GM19372 (cell line): ENCODE data around the gene HES6.

Experiments used
- ATAC-seq: cut with Tn5 transposase; IDR thresholded peaks from one replicate; pipeline ENCODE4 v1.9.1; 2021; ENCODE audit warnings: mild to moderate bottlenecking, low read depth, moderate library complexity; ENCODE audit not compliant: unreplicated experiment

Gene HES6

DNA sequence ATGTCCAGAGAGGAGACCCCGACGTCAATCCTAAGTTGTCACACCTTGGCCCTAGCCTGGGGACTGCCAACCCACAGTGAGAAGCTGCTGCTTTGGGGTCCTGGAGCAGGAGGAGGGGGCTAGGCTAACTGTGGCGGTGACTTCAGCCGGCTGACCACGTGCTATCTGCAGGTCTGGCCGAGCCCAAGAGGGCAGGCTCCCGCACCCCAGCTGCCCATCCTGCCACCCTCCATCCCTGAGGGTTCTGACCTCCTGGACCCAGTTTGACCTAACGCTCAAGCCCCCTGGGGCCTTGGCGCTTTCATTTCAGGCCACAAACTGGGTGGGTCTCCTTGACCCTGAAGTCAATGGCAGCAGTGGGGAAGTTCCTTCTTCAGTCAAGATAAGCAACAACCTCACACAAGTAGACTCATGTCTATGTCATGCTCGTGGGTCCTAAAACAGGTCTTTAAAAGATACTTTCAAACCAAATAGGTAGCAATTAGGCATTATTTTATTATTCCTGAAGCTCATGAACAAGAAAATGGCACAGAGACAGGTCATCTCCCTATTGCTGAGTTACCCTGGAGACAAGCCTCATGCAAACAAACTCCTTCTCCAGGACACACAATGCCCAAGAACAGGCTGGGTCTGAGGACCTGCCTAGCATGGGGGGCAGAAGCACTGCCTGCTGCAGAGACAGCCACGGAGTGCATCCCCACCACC lies 2.3 kb downstream of the HES6 start:
- no peak for ATAC-seq

- no peak for ATAC-seq
Measured at GRCh38 chr2:238236571-238236970, 3.3 kb downstream of the HES6 start.

- ATAC-seq: no peak
Measured at GRCh38 chr2:238235856-238236255, 4.0 kb downstream of the HES6 start.

- no peak for ATAC-seq
Measured at GRCh38 chr2:238235331-238235732, 4.5 kb downstream of the HES6 start.

DNA sequence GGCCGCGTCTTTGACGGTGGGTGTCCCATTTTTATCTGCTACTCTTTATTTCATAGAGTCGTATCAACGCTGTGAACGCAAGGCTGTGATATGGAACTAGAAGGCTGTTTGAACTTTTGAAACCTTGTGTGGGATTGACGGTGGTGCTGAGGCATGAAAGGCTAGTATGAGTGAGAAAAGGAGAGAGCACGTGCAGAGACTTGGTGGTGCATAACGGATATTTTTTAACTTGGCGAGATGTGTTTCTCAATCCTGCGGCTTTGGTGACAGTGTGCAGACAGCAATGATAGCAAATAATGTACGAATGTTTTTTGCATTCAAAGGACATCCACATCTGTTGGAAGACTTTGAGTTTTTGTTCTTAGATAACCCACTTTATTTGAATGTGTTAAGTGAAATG lies 6.2 kb downstream of the HES6 start:
- ATAC-seq: no peak

DNA sequence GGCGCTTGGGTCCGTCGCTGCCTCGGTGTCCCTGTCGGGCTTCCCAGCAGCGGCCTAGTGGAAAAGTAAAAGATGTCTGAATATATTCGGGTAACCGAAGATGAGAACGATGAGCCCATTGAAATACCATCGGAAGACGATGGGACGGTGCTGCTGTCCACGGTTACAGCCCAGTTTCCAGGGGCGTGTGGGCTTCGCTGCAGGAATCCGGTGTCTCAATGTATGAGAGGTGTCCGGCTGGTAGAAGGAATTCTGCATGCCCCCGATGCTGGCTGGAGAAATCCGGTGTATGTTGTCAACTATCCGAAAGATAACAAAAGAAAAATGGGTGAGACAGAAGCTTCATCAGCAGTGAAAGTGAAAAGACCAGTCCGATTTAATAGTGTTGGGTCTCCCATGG lies 8.0 kb downstream of the HES6 start:
- ATAC-seq: no peak

- ATAC-seq: peak; percentile 74
Measured at GRCh38 chr2:238231251-238231793, 8.5 kb downstream of the HES6 start.

DNA sequence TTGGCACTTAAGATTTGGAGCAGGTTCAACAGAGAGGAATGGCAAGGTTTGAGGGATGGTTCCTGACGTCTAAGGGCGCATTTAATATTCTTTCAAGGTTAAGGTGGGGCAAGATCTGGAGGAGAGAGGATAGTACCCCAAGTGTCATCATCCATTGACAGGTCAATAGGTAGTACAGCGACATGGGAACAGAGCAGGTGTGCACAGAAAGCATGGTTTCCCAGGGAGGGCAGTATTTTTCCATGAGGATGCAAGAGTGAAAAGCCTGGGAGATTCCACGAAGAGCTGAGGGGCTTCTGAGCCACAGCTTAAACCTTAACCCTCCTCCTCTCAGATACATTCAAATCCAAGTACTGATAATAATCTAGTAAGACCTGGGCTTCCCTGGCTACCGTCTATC lies 9.1 kb downstream of the HES6 start:
- no peak for ATAC-seq

GRCh38 chr2:238228700-238229099 lies 11.1 kb downstream of the HES6 start:
- no peak for ATAC-seq

DNA sequence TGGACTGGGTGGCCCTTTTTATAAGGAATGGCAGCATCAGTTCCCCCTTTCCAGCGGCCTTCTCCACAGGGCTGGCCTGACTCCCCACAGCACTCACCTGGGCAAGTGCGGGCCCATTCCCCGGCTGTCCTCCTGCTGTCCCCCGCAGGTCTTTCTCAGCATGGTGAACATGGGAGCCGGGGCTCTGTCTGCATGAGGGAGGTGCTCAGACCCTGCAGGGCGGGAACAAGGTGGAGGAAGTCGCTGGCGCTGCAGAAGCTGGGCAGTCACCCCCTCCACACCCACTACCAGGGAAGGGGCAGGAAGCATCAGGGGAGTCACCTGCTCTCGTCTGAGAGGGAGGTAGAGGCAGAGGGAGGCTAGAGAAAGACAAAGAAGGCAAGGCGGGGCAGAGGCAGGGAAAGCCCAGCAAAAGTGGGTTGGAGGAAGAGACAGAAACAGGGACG lies 12.2 kb downstream of the HES6 start:
- no peak for ATAC-seq

DNA sequence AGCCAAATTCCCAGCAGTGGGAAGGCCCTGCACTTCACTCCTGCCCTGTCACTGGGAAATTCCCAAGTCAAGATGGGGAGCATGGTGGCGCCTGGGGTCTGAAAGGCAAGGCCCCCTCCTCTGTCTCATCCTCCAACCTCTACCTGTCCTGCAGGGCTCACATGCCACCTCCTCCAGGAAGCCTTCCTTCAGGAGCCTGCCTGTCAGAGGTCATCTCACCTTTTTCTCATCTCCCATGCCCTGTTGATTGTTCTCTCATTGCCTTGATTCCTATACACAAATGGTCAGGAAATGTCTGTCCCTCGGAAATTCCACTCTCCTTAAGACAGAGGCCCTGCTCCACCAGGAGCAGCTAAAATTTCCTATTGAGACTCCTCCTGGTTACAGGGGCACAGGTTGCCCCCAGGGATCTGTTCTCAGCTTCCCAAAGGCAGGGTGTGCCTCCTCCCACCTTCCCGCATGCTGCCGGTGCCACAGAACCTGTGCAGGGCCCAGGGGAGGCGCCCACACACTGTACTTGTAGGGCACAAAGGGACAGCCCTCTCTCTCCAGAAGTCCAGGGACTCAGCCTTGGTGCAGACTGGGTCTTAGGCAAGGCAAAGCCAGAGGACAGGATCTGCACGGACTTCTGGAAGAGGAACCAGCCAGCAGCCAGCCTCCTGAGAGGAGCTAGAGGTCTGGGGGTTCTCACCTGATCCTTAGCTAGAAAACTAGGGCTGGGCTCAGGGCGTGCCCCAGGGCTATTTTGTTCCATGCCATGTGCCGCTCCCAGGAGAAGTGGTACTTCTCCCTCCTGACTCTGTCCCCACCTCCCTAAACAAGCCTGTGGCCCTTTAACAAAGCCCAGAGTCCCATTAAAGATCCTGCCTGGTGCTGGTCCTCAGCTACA lies 12.9 kb downstream of the HES6 start:
- ATAC-seq: no peak

GRCh38 chr2:238225911-238226697 lies 13.7 kb downstream of the HES6 start:
- no peak for ATAC-seq

DNA sequence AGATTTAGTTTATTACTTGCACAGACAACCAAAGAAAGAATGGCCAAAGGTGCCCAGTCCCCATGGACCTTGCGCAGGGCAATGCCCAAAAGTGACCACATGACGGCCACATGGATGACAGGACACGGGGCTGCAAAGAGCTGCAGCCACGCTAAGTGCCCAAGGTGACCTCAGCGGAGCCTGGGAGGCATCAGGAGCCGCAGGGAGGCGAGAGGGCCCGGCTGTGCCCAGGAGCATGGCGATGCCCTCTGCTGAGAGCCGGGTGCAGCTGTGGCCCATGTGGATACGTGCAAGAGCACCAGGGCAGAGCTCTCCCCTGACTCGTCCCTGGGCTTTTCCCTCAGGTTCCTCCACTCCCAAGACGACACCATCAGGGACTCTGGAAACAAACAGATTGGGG lies 14.7 kb downstream of the HES6 start:
- ATAC-seq: no peak

GRCh38 chr2:238224356-238225035 lies 15.3 kb downstream of the HES6 start:
- no peak for ATAC-seq

DNA sequence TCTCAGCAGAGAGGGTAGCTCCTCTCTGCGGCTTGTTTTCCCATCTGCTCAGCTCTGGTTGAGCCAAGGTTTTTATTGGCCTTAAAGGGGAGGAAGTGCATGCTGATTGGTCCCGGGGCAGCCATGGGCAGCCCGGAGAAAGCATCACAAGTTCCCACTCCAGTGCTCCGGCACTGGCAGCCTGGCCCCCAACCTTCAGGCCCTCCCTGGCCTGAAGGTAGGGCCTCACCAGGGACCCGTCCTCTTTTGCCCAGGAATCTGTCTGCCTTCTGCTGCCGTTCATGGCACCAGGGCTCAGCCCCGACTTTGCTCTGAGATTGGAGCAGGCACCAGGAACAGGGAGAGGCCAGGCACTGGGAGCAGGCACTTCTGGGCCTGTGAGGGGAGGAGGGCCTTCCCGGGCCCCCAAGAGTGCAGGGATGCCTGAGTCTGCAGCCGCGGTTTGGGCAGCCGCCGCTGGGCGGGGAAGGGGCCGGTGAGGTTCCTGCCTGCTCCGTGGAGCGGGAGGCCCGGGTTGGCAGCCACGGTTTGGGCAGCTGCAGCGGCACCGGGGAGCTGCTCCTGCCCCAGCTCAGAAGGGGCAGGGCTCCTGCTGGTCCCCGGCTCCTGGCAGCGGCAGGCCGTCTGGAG lies 18.8 kb downstream of the HES6 start:
- no peak for ATAC-seq

DNA sequence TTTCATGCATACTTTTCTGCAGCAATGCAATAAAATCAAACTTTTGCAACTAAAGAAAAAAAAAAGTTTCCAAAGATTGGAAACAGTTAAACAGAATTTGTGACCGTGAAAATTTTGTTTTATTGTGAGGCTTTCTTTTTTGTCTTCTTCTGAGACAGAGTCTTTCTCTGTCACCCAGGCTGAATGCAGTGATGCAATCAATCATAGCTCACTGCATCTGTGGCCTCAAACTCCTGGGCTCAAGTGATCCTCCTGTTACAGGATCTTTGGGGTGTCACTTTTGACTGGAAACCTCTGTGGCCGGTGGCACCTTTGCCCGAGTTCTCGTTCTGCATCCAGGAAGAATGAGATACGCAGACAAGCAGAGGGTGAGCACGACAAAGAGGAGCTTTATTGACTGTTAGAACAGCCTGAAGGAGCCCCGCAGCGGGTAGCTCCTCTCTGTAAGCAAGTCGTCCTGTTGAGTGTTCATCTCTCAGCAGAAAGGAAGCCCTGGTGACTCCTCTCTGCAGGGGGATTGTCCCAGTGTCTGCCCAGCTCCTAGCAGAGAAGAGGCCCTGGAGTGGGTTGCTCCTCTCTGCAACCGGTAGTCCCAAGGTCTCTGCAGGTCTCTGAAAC lies 19.5 kb downstream of the HES6 start:
- ATAC-seq: no peak

- ATAC-seq: no peak
Measured at GRCh38 chr2:238216651-238217184, 23.1 kb downstream of the HES6 start.

GRCh38 chr2:238207006-238207405 lies 32.8 kb downstream of the HES6 start:
- ATAC-seq: no peak
